HG02970 (cell line): ENCODE results near the gene KCNJ16.

Experiments
- ATAC-seq: cut with Tn5 transposase; IDR thresholded peaks from one replicate; pipeline ENCODE4 v1.9.1; 2021; ENCODE audit warnings: mild to moderate bottlenecking, moderate library complexity, moderate number of reproducible peaks; ENCODE audit not compliant: unreplicated experiment, low FRiP score

The KCNJ16 gene

GRCh38 chr17:70168044-70168976 is 93.3 kb downstream of the KCNJ16 start:
- ATAC-seq: peak; percentile 10

DNA sequence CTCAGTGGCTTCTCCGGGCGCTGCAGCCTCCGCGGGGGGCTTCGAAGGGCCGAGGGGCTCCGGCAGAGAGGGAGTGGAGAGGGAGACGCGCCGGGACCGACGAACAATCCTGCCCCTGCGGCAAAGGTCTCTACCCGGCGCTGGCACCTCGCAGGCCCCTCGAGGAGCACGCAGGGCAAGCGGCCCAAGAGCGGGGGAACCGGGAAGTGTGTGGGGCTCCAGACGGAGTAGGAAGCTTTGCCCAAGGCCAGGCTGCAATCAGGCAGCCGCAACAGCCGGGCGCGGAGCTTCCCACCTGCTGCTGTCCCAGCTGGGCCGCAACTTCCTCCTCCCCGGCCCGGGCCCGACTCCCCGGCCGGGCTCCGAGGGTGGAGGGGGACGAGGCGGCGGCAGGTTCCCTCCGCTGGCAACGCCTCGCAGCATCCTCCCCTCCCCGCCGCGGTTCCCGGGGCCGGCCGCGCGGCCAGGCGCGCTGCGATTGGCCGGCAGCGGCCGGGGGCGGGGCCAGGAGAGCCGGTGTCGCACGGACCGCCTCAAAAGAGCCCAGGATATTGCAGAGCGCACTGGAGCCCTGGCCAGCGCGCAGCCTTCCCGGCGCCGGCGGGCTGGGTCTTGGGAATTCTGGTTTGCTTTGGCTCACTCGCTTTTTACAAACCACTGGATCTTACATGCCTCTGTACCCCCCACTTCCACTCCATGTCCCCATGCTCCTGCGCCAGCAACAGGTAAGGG is 94.1 kb downstream of the KCNJ16 start, which contains the start of gene KCNJ2:
Gene KCNJ2 (plus strand): TSS at position 556 of the 732 bp plus-strand sequence. CDS start 5,508 bp downstream, outside the sequence.
- peak; percentile 92 for ATAC-seq

DNA sequence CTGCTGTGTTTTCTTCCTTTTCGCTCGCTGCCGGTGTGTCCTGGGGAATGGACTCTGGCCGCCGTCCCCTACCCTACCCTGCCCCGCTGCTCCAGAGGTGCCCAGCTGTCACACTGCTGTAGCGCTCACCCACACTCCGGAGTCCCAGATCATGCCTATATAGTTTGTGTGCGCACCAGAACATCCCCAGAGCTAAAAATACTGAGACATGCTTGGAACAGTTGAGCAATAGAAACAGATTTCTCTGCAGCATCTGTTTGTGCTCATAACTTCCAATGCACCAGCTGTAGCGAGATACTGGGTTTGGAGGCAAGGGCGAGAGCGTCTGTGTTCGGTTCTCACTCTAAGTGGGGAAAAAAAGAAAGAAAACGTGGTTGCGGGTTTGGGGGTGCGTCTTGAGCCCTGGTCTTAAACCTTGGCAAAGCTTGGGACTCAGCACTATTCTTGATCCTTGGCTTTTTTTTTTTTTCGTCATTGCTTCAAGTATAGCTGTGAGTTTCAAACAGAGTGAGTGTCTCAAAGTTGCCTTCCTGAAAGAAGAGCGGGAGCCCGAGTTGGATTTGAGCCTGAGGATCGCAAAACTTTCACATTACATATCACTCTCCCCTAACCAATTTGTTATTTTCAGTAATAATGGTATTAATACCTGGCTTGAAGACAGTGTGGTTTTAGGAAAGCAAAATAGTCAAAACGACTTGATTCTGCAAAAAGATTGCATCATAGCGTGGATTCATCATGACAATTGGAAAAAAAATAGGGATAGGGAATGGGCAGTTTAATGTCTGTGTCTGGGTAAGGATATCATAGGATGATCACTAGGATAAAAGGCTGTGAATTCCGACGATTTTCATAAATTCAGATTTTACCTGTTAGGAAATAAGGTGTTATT is 94.9 kb downstream of the KCNJ16 start:
- no peak for ATAC-seq

DNA sequence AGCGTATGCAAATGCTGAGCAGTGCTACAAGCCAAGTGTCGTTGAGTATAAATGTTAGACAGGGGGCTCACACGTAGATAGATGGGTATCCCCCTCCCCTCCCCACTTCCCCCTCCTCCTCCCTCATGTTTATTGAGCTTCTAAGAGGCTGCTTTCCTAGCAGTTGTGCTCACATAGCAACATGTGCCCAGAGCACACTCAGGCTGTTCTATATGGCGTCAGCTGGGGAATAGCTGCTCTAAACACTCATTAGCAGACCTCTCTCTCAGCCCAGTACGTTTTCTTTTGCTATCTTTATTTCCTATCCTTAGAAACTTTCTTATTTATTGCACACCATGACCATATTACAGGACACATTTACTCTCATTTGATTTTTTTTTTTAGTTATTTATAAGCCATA is 96.1 kb downstream of the KCNJ16 start:
- ATAC-seq: no peak

GRCh38 chr17:70172449-70172848 is 97.4 kb downstream of the KCNJ16 start:
- no peak for ATAC-seq

GRCh38 chr17:70172923-70173322 is 97.9 kb downstream of the KCNJ16 start:
- no peak for ATAC-seq

DNA sequence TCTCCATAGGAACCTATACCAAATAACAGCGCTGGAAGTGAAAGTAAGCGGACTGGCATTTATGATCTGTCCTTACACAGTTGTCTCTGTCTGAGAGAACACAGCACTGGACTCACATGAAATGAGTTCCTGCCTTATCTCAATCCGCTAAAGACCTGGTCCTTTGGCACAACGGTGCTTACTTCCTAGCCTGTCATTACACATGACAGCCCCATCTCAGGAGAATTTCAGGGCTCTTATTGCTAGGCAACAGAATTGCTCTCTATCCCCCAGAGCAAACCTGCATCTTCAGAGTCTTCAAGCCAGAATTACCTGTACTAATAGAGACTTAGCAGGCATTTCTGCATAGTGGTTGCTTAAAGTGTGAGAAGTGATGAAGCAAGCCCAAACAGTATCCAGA is 98.7 kb downstream of the KCNJ16 start:
- no peak for ATAC-seq

DNA sequence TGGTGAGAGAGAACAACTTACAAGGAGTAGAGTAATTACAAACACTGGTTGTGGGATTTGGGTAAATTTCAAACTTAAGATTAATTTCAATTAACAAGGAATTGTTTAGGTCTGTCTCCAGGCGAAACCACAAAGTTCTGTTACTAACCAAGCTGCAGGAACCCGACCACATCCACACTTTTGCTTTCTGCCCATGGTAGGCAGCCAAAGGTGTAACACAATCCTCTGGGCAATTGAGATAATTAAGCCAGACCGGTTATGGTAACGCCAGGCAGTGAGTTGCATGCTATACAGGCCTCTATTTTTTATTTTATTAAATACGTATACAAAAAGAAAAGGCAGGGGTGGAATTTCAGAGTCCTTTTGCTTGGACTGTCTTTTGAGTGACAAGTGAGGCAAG is 106.4 kb downstream of the KCNJ16 start:
- ATAC-seq: no peak

- ATAC-seq: no peak
These were observed 106.8 kb downstream of the KCNJ16 start for GRCh38 chr17:70181866-70182265.

GRCh38 chr17:70183508-70183907 is 108.5 kb downstream of the KCNJ16 start:
- no peak for ATAC-seq

GRCh38 chr17:70184207-70184606 is 109.2 kb downstream of the KCNJ16 start:
- no peak for ATAC-seq

- no peak for ATAC-seq
These were observed 109.7 kb downstream of the KCNJ16 start for GRCh38 chr17:70184770-70185169.
